ENCODE measurements around the gene THRB. TPM values are rescaled to one million over a fixed set of nuclear protein-coding genes. Genes with fewer than 3 reads are reported as not detected.

The THRB gene
- total RNA-seq (2014; rRNA removed; shearing (Covaris generic)): 0.15 and 0.86 TPM in 2 replicates

DNA sequence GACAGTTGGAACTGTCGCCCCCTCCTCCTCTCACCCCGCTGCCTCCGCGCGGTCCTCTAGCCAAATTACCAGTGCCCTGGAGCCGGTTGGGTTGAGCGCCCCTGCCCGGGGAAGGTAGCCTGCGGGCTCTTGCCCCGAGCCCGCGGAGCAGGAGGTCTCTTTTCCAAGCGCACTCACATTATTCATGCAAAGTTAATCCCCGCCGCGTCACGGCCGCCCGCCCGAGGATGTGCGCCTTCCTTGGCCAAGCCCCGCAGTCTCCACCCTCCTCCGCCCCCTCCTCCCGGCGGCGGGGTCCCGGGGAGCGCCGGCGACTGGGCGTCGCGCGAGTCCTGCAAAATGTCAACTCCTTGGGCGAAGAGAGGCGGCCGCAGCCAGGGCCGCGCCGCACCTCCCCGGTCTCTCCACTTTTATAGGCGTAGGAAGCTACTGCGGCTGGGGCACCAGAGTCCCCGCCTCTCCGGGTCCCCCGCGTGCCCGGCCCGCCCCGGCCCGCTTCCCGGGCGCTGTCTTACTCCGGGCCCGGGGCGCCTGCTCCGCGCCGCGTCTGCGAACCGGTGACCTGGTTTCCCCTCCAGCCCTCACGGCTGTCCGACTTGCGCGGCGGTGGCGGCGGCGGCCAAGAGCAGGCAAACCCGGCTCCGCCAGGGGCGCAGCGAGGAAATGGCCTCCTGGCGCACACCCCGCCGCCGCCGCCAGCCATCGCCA is at the start of gene THRB:
TSS of gene THRB (minus strand) at position 233 of the 708 bp plus-strand sequence.
- peak; percentile 49 for DNase-seq (ENCODE audit: low read depth)

GRCh38 chr3:24541935-24542334 is 47.3 kb upstream of the THRB start:
- no peak for DNase-seq (ENCODE audit: low read depth)

DNA sequence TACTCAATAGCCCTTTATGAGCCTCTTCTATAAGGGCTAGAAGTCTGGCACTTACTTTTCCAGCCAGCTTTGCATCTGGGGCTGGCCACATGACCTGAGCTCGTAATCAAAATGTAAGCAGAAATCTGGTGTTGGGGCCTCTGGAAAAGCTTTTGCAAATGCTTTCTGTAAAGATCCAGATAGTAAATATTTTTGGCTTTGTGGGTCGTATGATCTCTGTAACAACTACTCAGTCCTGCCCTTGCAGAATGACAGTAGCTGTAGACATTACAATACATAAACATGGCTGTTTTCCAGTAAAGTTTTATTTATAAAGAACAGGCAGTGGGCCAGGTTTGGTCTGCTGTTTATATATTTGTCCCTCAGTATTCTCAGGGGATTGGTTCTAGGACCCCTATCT is 46.2 kb upstream of the THRB start:
- DNase-seq (ENCODE audit: low read depth): no peak

GRCh38 chr3:24539699-24540098 is 45.0 kb upstream of the THRB start:
- no peak for DNase-seq (ENCODE audit: low read depth)

- no peak for DNase-seq (ENCODE audit: low read depth)
Measured at GRCh38 chr3:24538891-24539290, 44.2 kb upstream of the THRB start.

GRCh38 chr3:24533561-24534193 is 39.0 kb upstream of the THRB start:
- DNase-seq (ENCODE audit: low read depth): no peak

DNA sequence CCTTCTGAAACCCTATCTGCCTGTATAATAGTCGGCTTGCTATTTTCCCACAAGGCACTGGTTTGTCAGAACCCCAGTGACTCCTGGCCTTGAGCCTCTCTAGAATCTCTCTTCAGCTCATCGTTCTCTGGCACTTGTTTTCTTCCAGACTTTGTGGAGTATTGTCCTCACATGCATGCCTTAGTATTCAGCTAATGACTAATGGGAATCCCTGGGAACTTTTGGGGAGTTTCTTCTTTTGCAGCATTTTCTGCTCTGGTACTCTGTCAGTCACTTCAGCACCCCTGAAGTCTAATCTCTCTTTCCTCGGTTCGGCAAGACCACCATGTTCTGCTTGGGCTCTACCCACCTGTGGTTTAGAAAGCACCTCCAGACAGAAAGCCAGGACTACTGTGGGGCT is 35.8 kb upstream of the THRB start:
- DNase-seq (ENCODE audit: low read depth): no peak

DNA sequence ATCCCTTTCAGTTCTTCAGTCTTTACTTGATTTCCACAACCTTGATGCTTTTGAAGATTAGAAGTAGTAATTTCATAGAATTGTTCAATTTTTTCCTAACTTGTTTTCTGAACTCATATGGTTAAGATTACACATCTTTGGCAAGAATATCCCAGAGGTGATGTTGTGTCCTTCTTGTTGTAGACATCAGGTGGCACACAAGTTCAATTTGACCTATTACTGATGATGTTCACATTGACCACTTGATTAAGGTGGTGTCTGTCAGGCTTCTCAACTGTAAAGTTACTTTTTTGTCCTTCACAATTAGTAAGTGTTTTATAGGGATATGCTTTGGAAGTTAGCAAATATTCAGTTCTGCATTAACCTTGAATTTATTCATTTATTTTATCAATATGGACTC is 34.6 kb upstream of the THRB start:
- no peak for DNase-seq (ENCODE audit: low read depth)

DNA sequence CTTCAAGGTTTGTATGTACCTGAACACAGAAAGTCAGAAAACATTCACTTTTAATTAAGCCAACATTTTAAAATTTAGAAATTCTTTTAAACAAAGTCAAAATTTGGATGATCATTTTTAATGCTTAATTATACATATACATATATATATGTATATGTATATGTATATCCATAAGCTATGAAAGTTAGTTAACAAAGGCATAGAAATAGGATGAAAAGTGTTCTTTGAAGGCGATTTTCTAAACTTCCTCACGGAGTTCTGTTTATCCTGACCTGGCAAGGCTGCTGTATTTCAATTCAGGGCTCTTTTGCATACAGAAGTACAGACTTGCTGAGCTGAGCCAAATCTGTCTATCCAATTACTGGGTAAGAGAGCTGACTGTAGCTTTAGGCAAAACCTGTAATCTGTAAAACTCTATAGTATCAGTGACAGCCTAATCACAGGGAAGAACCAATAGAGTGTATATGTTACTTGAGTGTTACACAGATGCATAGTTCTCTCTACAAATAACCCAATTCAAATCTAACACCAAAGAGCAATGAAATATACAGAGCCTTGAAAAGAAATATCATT is 32.1 kb upstream of the THRB start:
- no peak for DNase-seq (ENCODE audit: low read depth)

DNA sequence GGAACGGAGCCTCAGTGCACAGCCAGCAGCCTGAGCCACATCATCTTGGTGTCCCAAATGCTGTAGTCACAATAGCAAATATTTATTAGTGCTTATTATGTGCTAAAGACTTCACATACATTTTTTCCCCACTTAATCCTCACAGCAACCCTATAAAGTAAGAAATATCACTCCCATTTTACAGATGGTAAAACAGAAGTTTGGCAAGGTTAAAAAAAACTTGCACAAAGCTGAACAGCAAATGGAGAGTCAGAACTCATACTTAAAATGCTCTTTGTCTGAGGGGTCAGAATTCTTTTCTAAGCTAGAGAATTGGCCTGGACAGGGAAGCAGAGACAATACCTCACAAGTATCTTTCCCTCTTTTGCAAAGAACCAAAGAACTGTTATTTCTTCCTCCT is 30.9 kb upstream of the THRB start:
- DNase-seq (ENCODE audit: low read depth): no peak

DNA sequence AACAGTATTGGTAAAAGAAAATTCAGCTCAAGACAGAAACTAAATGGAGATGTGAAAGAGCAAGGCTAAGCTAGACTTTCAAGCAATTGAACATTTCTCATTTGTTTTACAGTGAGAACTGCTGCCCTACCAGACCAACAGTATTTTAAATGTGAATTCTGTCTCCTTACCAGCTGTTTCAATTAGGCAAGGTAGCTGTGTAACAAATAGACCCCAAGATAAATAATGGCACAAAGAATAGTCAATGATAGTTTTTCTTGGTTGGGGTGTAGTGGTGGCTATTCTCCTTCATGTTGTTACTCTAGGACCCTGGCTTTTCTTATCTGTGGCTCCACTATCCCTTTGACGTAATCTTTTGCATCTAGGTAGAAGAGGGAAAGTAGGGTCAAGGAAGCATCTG is 30.4 kb upstream of the THRB start:
- no peak for DNase-seq (ENCODE audit: low read depth)

DNA sequence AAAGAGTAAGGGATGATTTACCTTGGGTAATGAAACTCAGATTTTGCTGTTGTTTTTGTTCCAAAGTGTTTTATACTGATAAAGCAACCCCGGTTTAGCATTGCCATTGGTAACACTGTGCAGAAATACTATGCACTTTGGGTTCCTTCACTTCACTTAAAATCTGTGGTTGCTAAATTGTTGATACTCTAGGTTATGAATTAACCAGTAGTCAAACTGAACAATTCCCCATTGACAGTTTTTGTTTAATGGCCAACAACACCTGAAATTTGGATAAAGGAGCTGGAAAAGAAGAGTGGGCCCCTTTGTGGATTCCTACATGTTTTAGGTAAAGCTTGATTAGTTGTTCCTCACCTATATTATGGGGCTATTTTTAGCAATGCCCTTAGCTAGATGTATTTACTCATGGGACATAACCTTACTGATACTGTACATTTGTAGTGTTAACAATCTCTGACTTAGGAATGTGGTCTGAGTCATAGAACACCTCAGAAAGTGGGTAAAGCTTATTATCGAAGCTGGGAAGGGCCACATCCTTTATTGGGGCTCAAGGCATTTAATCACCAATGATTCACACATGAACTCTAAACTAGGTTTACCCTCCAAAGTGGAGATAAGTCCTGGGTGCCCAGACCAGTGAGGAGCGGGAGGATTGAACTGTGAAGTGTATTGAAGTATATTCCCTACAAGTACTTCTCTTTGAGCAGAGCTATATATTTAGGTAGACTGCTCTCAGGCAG is 29.5 kb upstream of the THRB start:
- DNase-seq (ENCODE audit: low read depth): peak; percentile 44

- DNase-seq (ENCODE audit: low read depth): no peak
Measured at GRCh38 chr3:24523215-24523614, 28.6 kb upstream of the THRB start.

DNA sequence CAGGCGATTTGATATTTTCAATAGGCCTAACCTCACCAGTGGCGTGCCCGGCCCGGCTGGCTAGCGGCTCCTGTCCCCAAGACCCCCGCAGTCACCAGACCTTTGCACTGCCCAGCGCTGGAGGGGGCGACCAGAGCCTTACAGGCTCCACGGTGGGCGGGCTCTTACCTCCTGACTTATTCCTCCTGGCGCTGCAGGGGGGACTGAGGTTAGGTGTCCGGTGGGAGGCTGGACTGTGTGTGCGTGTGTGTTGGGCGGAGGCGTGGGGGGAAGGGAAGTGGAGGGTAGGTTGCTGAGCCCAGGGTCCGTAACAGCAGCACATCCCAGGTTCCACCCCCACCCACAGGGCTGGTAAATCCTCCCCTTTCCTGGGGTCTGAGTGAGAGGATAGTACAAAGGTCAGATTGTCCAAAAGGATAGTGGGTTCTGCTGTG is 27.5 kb upstream of the THRB start:
- peak; percentile 2 for DNase-seq (ENCODE audit: low read depth)

DNA sequence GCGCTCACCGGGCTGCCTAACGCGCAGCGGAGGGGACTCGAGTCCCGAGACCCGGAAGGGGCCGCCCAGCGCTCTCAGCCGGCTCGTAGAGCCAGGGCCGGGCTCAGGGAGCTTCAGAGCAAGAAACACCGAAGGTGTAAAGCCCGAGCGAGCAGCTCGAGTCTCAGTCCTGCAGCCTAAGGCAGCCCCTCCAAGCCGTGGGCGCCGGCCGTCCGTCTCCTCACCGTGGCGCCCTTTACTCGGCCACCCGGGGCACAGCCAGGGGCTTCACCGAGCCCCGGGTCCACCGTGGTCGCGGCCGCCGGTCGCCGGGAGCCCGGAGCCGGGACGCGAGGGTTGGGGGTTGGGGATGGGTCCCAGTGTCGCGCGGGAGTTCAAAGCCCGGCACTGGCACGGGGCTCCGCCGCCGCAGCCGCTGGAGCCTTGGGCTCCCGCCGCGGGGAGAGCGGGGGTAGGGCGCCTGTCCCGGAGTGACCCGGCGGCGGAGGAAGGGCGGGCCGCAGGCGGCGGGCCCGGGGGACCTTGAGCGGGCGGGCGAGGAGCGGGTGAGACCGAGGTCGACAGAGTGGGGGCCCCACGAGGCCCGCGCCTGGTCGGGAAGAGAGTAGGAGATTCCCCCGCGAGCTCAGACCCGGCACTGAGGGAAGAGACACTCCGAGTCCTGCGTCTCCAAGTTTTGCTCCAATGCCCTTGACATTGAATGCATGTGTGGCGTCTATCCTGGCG is 26.9 kb upstream of the THRB start:
- peak; percentile 40 for DNase-seq (ENCODE audit: low read depth)

GRCh38 chr3:24520976-24521419 is 26.3 kb upstream of the THRB start:
- DNase-seq (ENCODE audit: low read depth): no peak

- DNase-seq (ENCODE audit: low read depth): no peak
Measured at GRCh38 chr3:24520101-24520495, 25.4 kb upstream of the THRB start.

DNA sequence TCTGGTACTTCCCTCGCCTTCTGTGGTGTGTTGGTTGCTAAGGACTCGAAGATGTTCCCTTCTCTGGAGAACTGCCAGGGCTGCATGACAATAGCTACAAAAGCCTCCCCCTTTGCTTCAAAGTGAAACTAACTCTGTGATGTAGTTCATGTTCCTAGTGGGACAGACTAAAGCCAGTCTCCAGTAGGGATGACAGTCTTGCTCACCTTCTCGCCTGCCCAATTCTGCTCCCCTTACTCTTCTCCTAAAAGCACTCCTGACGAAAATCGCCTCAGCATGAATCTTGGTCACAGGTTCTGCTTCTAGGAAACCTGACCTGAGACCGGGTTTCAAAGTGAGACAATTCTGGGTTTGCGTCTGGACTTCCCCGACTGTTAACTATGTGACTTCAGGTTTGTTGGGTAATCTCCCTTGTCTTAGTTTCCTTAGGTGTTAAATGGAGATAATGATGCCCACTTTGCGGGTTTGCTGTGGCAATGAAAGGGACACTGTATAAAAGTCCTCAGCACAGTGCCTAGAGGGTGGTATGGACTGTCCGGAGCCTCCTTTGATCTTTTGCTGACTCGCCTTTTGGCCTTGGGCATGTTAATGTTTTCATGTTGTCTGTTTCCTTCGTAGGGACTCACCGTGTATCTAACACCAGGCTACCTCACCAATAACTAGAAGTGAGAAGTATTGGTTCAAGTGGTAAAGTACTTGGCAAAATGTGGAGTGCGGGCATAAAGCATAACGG is 24.9 kb upstream of the THRB start:
- DNase-seq (ENCODE audit: low read depth): peak; percentile 4

GRCh38 chr3:24518990-24519367 is 24.3 kb upstream of the THRB start:
- DNase-seq (ENCODE audit: low read depth): no peak

DNA sequence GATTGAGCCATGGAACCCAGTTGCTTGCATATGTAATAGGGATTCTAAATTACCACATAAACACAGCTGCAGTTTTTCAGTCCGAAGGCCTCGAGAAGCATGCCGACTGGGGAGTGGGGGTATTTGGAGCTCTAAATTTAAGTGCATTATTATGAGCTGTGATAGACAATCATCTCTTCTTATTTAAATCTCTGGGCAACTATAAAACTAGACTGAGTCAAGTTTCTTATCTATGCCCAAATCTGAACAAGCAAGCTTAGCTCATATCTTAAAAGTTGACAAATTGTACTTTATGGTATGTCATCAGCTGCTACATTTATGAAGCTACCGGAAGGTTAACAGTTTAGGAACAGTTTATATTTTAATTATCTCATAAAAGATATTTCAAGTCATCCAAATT is 19.5 kb upstream of the THRB start:
- DNase-seq (ENCODE audit: low read depth): no peak

GRCh38 chr3:24513463-24513862 is 18.8 kb upstream of the THRB start:
- no peak for DNase-seq (ENCODE audit: low read depth)

Data from Daoy (cell line).